Stimulated activated CD4-positive, alpha-beta T cell treated with anti-CD3 and anti-CD28 coated beads, Interleukin-2, amount 100 ng/mL, for 48 hours (primary cell): ENCODE measurements around the gene ZBTB20.
"Not testable (repeated sequence)": the region's sequence is repeated elsewhere in the genome, so short reads cannot be mapped to it uniquely, and the experiment has no call there.

ENCODE experiments used
- DNase-seq, 2 donors: peaks; one replicate each; pipeline ENCODE4 v3.0.0-alpha.2; 2020

Gene ZBTB20

GRCh38 chr3:115146418-115147328 lies at the start of gene ZBTB20:
ZBTB20 (minus strand) TSS chr3:115147288.
- peak; percentile 51 to 53 for DNase-seq

- DNase-seq = no peak
These were observed 47.4 kb upstream of the ZBTB20 start for GRCh38 chr3:115194476-115194875.

GRCh38 chr3:115190747-115191146 lies 43.7 kb upstream of the ZBTB20 start:
- no peak for DNase-seq

- DNase-seq = no peak
These were observed 40.2 kb upstream of the ZBTB20 start for GRCh38 chr3:115187149-115187757.

GRCh38 chr3:115186351-115187148 lies 39.5 kb upstream of the ZBTB20 start:
- DNase-seq = no peak

GRCh38 chr3:115184859-115185572 lies 37.9 kb upstream of the ZBTB20 start:
- not testable (repeated sequence) for DNase-seq

- not testable (repeated sequence) for DNase-seq
These were observed 31.8 kb upstream of the ZBTB20 start for GRCh38 chr3:115178930-115179329.

- DNase-seq = no peak
These were observed 22.7 kb upstream of the ZBTB20 start for GRCh38 chr3:115169808-115170207.

- no peak for DNase-seq
These were observed 18.6 kb upstream of the ZBTB20 start for GRCh38 chr3:115165701-115166100.

GRCh38 chr3:115165266-115165665 lies 18.2 kb upstream of the ZBTB20 start:
- no peak for DNase-seq

GRCh38 chr3:115164374-115165221 lies 17.5 kb upstream of the ZBTB20 start:
- no peak for DNase-seq

- DNase-seq = no peak
These were observed 15.7 kb upstream of the ZBTB20 start for GRCh38 chr3:115162759-115163158.

- DNase-seq = no peak
These were observed 14.8 kb upstream of the ZBTB20 start for GRCh38 chr3:115161866-115162265.

GRCh38 chr3:115161168-115161834 lies 14.2 kb upstream of the ZBTB20 start:
- DNase-seq = no peak

GRCh38 chr3:115160295-115160694 lies 13.2 kb upstream of the ZBTB20 start:
- DNase-seq = no peak

- no peak for DNase-seq
These were observed 9.1 kb upstream of the ZBTB20 start for GRCh38 chr3:115156046-115156654.

- DNase-seq = no peak
These were observed 7.5 kb upstream of the ZBTB20 start for GRCh38 chr3:115154611-115155010.

- no peak for DNase-seq
These were observed 4.8 kb upstream of the ZBTB20 start for GRCh38 chr3:115151921-115152320.

GRCh38 chr3:115148142-115148790 lies 1.2 kb upstream of the ZBTB20 start:
- no peak for DNase-seq
